Progenitor cell of endocrine pancreas (in vitro differentiated cells): ENCODE results near the gene EXD3. TPM values are rescaled to one million over a fixed set of nuclear protein-coding genes. Genes with fewer than 3 reads are reported as not detected.

ENCODE experiments used
- DNase-seq: peaks from one replicate; pipeline ENCODE4 v3.0.0; 2021; ENCODE audit warnings: low spot score; ENCODE audit not compliant: unreplicated experiment
- H3K27ac Mint-ChIP-seq: 2 replicates; pipeline ENCODE4 v1.8.0; 2021; ENCODE audit warnings: mild to moderate bottlenecking, moderate library complexity, mixed read lengths
- H3K27me3 Mint-ChIP-seq: 2 replicates; pipeline ENCODE4 v1.8.0; 2021; ENCODE audit warnings: mixed read lengths
- H3K36me3 Mint-ChIP-seq: 2 replicates; pipeline ENCODE4 v1.8.0; 2022; ENCODE audit warnings: mixed read lengths; ENCODE audit not compliant: insufficient read depth
- H3K4me1 Mint-ChIP-seq: 2 replicates; pipeline ENCODE4 v1.8.0; 2021; ENCODE audit warnings: low read depth, mixed read lengths
- H3K4me3 Mint-ChIP-seq: 2 replicates; pipeline ENCODE4 v1.8.0; 2021; ENCODE audit warnings: low read depth, mild to moderate bottlenecking, moderate library complexity, mixed read lengths
- H3K9me3 Mint-ChIP-seq: 2 replicates; pipeline ENCODE4 v1.8.0; 2021; ENCODE audit warnings: low read depth, mixed read lengths
- total RNA-seq: library from RNA; stranded (reverse); gene quantifications from 2 replicates; pipeline ENCODE4 v1.2.1, GENCODE V29; 2021
- TF ChIP-seq, protein P1 (sequence below): fragments of 200-600 bp; sonication (generic); IDR thresholded peaks from one replicate; pipeline ENCODE4 v1.5.0; 2021; ENCODE audit warnings: antibody characterized with exemption, mild to moderate bottlenecking; ENCODE audit not compliant: unreplicated experiment

Gene EXD3
- total RNA-seq, 1 donor from 2014 or later, result 31.7 TPM

DNA sequence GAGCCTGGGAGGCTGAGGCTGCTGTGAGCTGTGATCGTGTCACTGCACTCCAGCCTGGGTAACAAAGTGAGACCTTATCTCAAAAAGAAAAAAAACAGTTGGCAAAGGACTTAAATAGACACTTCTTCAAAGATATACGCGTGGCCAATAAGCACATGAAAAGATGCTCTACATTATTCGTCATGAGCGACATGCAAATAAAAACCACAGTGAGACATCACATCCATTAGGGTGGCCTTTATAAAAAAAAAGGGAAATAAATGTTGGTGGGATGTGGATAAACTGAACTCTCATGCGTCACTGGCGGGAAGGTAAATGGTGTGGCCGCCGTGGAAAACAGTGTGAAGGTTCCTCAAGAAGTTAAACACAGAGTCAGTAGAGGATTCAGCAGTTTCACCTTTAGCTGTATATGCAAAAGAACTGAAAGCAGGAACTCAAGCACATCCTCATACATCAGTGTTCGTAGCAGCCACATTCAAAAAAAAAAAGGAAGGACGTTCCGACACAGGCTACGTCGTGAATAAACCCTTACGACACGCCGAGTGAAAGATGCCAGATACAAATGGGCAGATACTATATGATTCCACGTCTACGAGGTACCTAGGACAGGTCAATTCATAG is 96.4 kb downstream of the EXD3 start:
- Mint-ChIP-seq H3K4me1 (no peaks in the 10 kb centered on the region), H3K27ac (no peak overlapping the region), H3K9me3 (no peaks in the 10 kb centered on the region), H3K27me3 (no peaks in the 10 kb centered on the region), H3K36me3 (peaks cover 5% of the 10 kb centered on the region), H3K4me3 (no peak overlapping the region)
- DNase-seq, result no peak
- TF ChIP-seq, protein P1, sequence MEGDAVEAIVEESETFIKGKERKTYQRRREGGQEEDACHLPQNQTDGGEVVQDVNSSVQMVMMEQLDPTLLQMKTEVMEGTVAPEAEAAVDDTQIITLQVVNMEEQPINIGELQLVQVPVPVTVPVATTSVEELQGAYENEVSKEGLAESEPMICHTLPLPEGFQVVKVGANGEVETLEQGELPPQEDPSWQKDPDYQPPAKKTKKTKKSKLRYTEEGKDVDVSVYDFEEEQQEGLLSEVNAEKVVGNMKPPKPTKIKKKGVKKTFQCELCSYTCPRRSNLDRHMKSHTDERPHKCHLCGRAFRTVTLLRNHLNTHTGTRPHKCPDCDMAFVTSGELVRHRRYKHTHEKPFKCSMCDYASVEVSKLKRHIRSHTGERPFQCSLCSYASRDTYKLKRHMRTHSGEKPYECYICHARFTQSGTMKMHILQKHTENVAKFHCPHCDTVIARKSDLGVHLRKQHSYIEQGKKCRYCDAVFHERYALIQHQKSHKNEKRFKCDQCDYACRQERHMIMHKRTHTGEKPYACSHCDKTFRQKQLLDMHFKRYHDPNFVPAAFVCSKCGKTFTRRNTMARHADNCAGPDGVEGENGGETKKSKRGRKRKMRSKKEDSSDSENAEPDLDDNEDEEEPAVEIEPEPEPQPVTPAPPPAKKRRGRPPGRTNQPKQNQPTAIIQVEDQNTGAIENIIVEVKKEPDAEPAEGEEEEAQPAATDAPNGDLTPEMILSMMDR, result no peak

DNA sequence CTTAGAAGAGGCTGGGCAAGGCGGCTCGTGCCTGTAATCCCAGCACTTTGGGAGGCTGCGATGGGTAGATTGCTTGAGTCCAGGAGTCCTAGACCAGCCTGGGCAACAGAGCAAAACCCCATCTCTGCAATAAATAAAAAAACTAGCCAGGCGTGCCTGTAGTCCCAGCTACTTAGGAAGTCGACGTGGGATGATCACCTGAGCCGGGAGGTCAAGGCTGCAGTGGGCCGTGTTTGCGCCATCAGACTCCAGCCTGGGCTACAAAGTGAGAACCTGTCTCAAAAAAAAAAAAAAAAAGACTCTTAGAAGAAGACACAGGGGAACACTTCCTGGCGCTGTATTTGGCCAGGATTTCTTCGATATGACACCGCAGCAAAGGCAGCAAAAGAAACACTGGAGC is 97.2 kb downstream of the EXD3 start:
- Mint-ChIP-seq H3K27me3 (no peaks in the 10 kb centered on the region), H3K4me3 (no peak overlapping the region), H3K4me1 (no peaks in the 10 kb centered on the region), H3K9me3 (no peaks in the 10 kb centered on the region), H3K36me3 (peaks cover 5% of the 10 kb centered on the region), H3K27ac (no peak overlapping the region)
- TF ChIP-seq, protein P1, result no peak
- no peak for DNase-seq

DNA sequence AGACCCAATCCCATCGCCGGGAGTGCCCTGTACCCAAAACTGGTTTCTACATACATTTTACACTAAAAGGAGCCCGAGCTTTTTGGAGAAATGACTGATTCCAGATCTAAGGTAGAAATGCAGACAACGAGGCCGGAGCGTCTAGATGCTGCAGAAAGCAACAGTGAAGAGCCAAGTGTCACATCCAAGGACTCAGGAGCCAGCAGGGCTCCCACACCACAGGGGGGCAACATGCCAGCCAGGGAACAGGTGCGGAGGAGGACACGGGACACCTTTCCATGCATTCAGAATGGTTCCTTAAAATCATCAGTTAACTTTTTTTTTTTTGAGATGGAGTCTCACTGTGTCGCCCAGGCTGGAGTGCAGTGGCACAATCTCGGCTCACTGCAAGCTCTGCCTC is 97.8 kb downstream of the EXD3 start:
- TF ChIP-seq, protein P1, result no peak
- no peaks in the 10 kb centered on the region for H3K9me3 Mint-ChIP-seq
- H3K4me3 Mint-ChIP-seq, result no peak overlapping the region
- no peaks in the 10 kb centered on the region for H3K4me1 Mint-ChIP-seq
- peaks cover 5% of the 10 kb centered on the region for H3K36me3 Mint-ChIP-seq
- DNase-seq, result no peak
- H3K27ac Mint-ChIP-seq, result no peak overlapping the region
- no peaks in the 10 kb centered on the region for H3K27me3 Mint-ChIP-seq

DNA sequence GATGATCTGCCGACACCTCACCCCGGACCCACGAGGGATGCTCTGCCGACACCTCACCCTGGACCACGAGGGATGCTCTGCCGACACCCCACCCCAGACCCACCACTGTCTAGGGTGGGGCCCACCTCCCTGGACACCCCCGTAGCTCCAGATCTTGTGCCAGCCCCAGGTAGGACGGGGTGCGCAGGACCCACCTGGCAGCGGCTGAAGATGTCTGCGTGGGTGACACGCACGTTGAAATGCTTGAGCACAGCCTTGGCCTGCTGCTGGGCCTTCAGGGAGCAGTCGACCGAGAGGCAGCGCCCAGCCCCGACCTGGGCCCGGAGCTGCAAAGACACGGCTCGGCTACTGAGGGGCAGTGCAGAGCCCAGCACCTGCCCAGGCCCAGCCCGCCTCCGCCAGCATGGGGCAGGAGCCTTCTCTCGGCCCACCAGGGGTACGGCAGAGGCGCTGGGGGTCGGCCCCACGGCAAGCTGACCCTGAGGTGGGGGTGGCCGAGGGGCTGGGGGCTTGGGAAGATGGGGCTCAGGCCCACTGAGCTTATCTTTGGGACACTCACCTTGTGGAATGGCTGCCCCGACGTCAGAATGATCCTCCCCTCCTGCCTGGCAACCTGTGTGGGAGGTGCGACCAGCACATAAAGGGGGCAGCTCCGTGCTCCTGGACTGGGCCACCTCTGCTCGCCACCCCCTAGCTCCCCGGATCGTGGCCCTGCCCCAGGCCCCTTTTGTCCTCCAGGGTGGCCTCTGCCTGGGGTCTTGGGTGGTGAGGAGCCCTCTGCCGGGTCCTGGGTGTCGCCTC is 99.2 kb downstream of the EXD3 start:
- Mint-ChIP-seq H3K27ac (no peak overlapping the region), H3K4me3 (no peak overlapping the region), H3K27me3 (no peaks in the 10 kb centered on the region), H3K36me3 (peaks cover 5% of the 10 kb centered on the region), H3K9me3 (no peaks in the 10 kb centered on the region), H3K4me1 (no peaks in the 10 kb centered on the region)
- no peak for DNase-seq
- TF ChIP-seq, protein P1, result no peak

DNA sequence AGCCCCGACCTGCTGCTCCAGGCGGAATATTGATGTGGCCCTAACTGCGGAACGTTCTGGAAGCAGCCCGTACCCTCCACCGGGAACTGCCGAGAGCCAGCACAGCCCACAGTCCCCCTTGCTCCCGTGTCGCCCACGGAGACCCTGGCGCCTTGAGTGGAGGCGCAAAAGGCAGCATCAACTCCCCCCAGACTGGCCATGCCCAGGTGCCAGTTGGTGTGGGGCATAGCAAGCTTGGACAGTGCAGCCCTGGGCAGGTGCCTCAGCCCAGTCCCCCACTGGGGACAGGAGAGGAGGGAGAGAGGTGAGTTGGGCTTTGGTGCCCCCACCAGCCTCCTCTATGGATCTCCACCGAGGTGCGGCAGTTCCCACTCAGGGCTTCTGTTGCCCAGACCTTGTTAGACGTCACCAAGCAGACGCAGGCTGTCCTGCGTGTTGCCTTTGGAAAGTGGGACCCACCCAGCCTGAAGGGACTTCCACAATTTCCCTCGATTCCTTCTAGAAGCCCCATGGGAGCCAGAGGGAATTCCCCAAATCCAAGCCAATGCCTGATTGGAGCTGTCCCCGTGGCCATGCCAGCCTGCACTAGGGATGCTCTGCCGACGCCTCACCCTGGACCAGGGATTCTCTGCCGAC is 101.1 kb downstream of the EXD3 start:
- Mint-ChIP-seq H3K27me3 (no peaks in the 10 kb centered on the region), H3K27ac (peak overlapping the region; percentile 76), H3K4me3 (no peak overlapping the region), H3K4me1 (peaks cover under 1% of the 10 kb centered on the region), H3K36me3 (peaks cover 3% of the 10 kb centered on the region), H3K9me3 (no peaks in the 10 kb centered on the region)
- DNase-seq, result no peak
- TF ChIP-seq, protein P1, result no peak
